MM.1S (cell line): ENCODE measurements around the gene CYP4F2.
"Not testable (repeated sequence)": the region's sequence is repeated elsewhere in the genome, so short reads cannot be mapped to it uniquely, and the experiment has no call there.

Source experiments
- DNase-seq: peaks from one replicate; pipeline ENCODE4 v3.0.0-alpha.2; 2015
- H2AFZ ChIP-seq: fragments of 300-600 bp; sonication (generic); 2 replicates; pipeline ENCODE4 v1.6.0; 2016; ENCODE audit warnings: antibody characterized with exemption, low read length
- H3F3A ChIP-seq: fragments of 300-600 bp; sonication (generic); 2 replicates; pipeline ENCODE4 v1.6.1; 2016; ENCODE audit warnings: mild to moderate bottlenecking, antibody characterized with exemption, low read length, moderate library complexity, mixed read lengths; ENCODE audit not compliant: insufficient read depth
- H3K27ac ChIP-seq: fragments of 300-600 bp; sonication (generic); 2 replicates; pipeline ENCODE4 v1.5.1; 2016; ENCODE audit warnings: mild to moderate bottlenecking, low read length
- H3K27me3 ChIP-seq: fragments of 300-600 bp; sonication (generic); replicated peaks from 2 replicates; pipeline ENCODE4 v1.6.0; 2016; ENCODE audit warnings: low read length; ENCODE audit not compliant: insufficient read depth
- H3K36me3 ChIP-seq: fragments of 300-600 bp; sonication (generic); replicated peaks from 2 replicates; pipeline ENCODE4 v1.6.1; 2016; ENCODE audit warnings: mild to moderate bottlenecking, low read length, mixed read lengths; ENCODE audit not compliant: insufficient read depth
- H3K4me1 ChIP-seq: fragments of 300-600 bp; sonication (generic); 2 replicates; pipeline ENCODE4 v1.6.1; 2016; ENCODE audit warnings: low read length, mixed read lengths
- H3K4me2 ChIP-seq: fragments of 300-600 bp; sonication (generic); 2 replicates; pipeline ENCODE4 v1.6.0; 2016; ENCODE audit warnings: low read depth, low read length
- H3K4me3 ChIP-seq: fragments of 300-600 bp; sonication (generic); 2 replicates; pipeline ENCODE4 v1.5.1; 2016; ENCODE audit warnings: low read length, mixed read lengths
- H3K79me2 ChIP-seq: fragments of 300-600 bp; sonication (generic); 2 replicates; pipeline ENCODE4 v1.6.1; 2016; ENCODE audit warnings: mixed run types, low read length, mixed read lengths
- H3K9ac ChIP-seq: fragments of 300-600 bp; sonication (generic); 2 replicates; pipeline ENCODE4 v1.6.1; 2016; ENCODE audit warnings: low read length, mixed read lengths
- H3K9me2 ChIP-seq: fragments of 300-600 bp; sonication (generic); replicated peaks from 2 replicates; pipeline ENCODE4 v1.6.1; 2016; ENCODE audit warnings: mild to moderate bottlenecking, low read length, mixed read lengths; ENCODE audit not compliant: insufficient read depth
- H3K9me3 ChIP-seq: fragments of 300-600 bp; sonication (generic); replicated peaks from 2 replicates; pipeline ENCODE4 v1.6.1; 2016; ENCODE audit warnings: mild to moderate bottlenecking, low read length, mixed read lengths; ENCODE audit not compliant: insufficient read depth
- H4K20me1 ChIP-seq: fragments of 300-600 bp; sonication (generic); 2 replicates; pipeline ENCODE4 v1.6.1; 2016; ENCODE audit warnings: mild to moderate bottlenecking, low read length, moderate library complexity, mixed read lengths; ENCODE audit not compliant: insufficient read depth
- CTCF ChIP-seq: fragments of 300-600 bp; sonication (generic); IDR thresholded peaks from 2 replicates; pipeline ENCODE4 v1.5.1; 2016; ENCODE audit warnings: antibody characterized with exemption, low read length, mixed read lengths
- EZH2 ChIP-seq: fragments of 300-600 bp; sonication (generic); optimal IDR thresholded peaks from 2 replicates; pipeline ENCODE3; 2017; ENCODE audit warnings: low read depth, mild to moderate bottlenecking, antibody characterized with exemption, low read length, mixed read lengths
- EZH2phosphoT487 ChIP-seq: fragments of 300-600 bp; sonication (generic); IDR thresholded peaks from 2 replicates; pipeline ENCODE4 v1.6.1; 2018; ENCODE audit warnings: antibody characterized with exemption, low read length

CYP4F2 gene

DNA sequence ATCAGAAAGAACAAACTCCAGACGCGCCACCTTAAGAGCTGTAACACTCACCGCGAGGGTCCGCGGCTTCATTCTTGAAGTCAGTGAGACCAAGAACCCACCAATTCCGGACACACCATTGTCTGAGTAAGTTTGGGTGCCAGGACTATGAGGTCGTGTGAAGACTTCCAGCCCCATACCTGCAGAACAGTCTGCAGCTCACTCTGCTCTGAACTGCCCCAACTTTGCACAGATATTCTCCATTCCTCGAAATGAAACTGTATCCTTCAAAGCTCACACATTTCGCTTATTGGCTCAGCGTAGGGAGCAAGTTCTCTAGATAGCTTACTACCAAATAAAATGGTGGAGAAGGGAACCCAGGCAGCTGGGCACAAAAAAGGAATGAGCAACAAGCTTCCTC lies 2.6 kb upstream of the CYP4F2 start:
- no peak for DNase-seq
- Histone ChIP-seq H3K9me2 (no peaks in the 10 kb centered on the region), H3K27me3 (peaks cover 69% of the 10 kb centered on the region), H3K36me3 (no peaks in the 10 kb centered on the region), H4K20me1 (no peaks in the 10 kb centered on the region), H3K9me3 (no peaks in the 10 kb centered on the region), H3K9ac (no peak overlapping the region), H3K4me1 (no peaks in the 10 kb centered on the region), H3K4me2 (no peak overlapping the region), H3K27ac (no peak overlapping the region), H3F3A (no peaks in the 10 kb centered on the region), H2AFZ (no peak overlapping the region), H3K4me3 (no peak overlapping the region), H3K79me2 (no peaks in the 10 kb centered on the region)
- TF ChIP-seq CTCF (no peak), EZH2phosphoT487 (no peak), EZH2 (no peak)

- H3F3A ChIP-seq, H3K9me2 ChIP-seq, H3K9ac ChIP-seq, H3K27ac ChIP-seq, H3K4me1 ChIP-seq, H3K4me3 ChIP-seq, H3K9me3 ChIP-seq, H3K4me2 ChIP-seq, H4K20me1 ChIP-seq, H3K79me2 ChIP-seq, H3K36me3 ChIP-seq, H2AFZ ChIP-seq, DNase-seq: not testable (repeated sequence)
- peaks cover 67% of the 10 kb centered on the region for H3K27me3 ChIP-seq
These were observed 2.2 kb upstream of the CYP4F2 start for GRCh38 chr19:15900032-15900431.

GRCh38 chr19:15899561-15899960 lies 1.7 kb upstream of the CYP4F2 start:
- not testable (repeated sequence) for H3K4me3 ChIP-seq, H3K9ac ChIP-seq, H3K4me1 ChIP-seq, H2AFZ ChIP-seq, H3K36me3 ChIP-seq, DNase-seq, H3K27ac ChIP-seq, H3K4me2 ChIP-seq, H3F3A ChIP-seq, H3K79me2 ChIP-seq, H3K9me2 ChIP-seq, H4K20me1 ChIP-seq, H3K9me3 ChIP-seq
- H3K27me3 ChIP-seq, result peaks cover 64% of the 10 kb centered on the region

DNA sequence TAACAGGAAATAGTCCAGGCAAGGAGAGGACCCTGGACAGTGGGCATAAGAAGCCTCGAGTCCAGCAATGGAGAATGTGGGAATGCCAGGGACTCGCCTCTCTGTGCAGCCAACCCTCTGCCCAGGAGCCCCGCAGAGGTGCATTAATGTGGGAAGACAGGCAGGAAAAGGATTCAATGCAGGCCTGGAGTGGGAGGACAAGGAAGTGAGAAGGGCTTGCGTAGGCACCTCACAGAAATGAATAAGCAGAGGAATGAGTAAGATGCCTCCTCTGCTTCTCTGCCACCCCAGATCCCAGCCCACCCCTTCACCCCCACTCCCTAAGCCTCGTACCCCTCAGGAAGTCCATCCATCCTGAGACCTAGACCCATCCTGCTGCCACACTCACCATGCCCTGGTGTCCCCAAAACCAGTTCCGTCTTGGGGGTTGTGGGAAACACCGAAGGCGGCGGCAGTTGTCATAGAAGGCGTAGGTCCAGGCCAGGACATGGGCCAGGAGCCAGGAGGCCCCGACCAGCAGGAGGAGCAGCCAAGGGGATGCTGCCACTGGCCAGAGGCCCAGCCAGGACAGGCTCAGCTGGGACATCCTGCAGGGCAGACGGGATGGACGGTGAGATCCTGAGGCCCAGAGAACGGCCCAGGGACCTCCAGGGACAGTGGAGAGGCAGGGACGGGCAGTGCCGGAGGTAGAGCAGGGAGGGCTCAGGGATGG lies 692 bp downstream of the CYP4F2 start:
- no peak overlapping the region for H2AFZ ChIP-seq
- H3K9me3 ChIP-seq, result no peaks in the 10 kb centered on the region
- no peaks in the 10 kb centered on the region for H3K9me2 ChIP-seq
- H4K20me1 ChIP-seq, result no peaks in the 10 kb centered on the region
- no peaks in the 10 kb centered on the region for H3K4me1 ChIP-seq
- no peak overlapping the region for H3K9ac ChIP-seq
- H3K27me3 ChIP-seq, result peaks cover 52% of the 10 kb centered on the region
- no peak overlapping the region for H3K4me3 ChIP-seq
- no peaks in the 10 kb centered on the region for H3F3A ChIP-seq
- TF ChIP-seq EZH2 (no peak), CTCF (no peak), EZH2phosphoT487 (no peak)
- H3K4me2 ChIP-seq, result no peak overlapping the region
- no peaks in the 10 kb centered on the region for H3K36me3 ChIP-seq
- H3K79me2 ChIP-seq, result no peaks in the 10 kb centered on the region
- DNase-seq, result no peak
- H3K27ac ChIP-seq, result no peak overlapping the region
